Activated CD8-positive, alpha-beta T cell treated with anti-CD3 and anti-CD28 coated beads, Interleukin-2, amount 10 ng/mL, durations not matched to agents 7 days and 5 days (primary cell): ENCODE data around the gene BCL2L2. TPM values are rescaled to one million over a fixed set of nuclear protein-coding genes. Genes with fewer than 3 reads are reported as not detected.
A peak's percentile ranks its signal among the peaks of the same experiment; 100 is the strongest.

Source experiments
- ATAC-seq: fragments of 150-1000 bp; cut with Tn5 transposase; one replicate; pipeline ENCODE4 v1.10.0; 2021; ENCODE audit warnings: moderate library complexity
- CTCF ChIA-PET: fragments of 350-600 bp; sonication (Branson Sonifier 250); formaldehyde crosslinking; loops from one replicate; lab custom pipeline; 2021; ENCODE audit warnings: antibody characterized with exemption; lab: Charles Lee
- POLR2A ChIA-PET: fragments of 350-600 bp; sonication (Branson Sonifier 250); formaldehyde crosslinking; loops from one replicate; lab custom pipeline; 2021; ENCODE audit warnings: antibody characterized with exemption; lab: Charles Lee
- DNase-seq: peaks from one replicate; pipeline ENCODE4 v3.0.0-alpha.2; 2020
- H3K27ac Mint-ChIP-seq: one replicate; pipeline ENCODE4 v1.8.0; 2021; ENCODE audit warnings: mild to moderate bottlenecking, mixed read lengths
- H3K27me3 Mint-ChIP-seq: one replicate; pipeline ENCODE4 v1.8.0; 2021; ENCODE audit warnings: low read depth, mixed read lengths
- H3K36me3 Mint-ChIP-seq: one replicate; pipeline ENCODE4 v1.8.0; 2021; ENCODE audit warnings: low read depth, mixed read lengths
- H3K4me1 Mint-ChIP-seq: one replicate; pipeline ENCODE4 v1.8.0; 2021; ENCODE audit warnings: low read depth, mixed read lengths
- H3K4me3 Mint-ChIP-seq: one replicate; pipeline ENCODE4 v1.8.0; 2021; ENCODE audit warnings: mild to moderate bottlenecking, mixed read lengths
- H3K9me3 Mint-ChIP-seq: one replicate; pipeline ENCODE4 v1.8.0; 2022; ENCODE audit warnings: mixed read lengths; ENCODE audit not compliant: insufficient read depth
- total RNA-seq, 2 experiments: library from RNA; stranded (reverse); gene quantifications; one replicate each; pipeline ENCODE4 v1.2.3, GENCODE V29; 2021

BCL2L2 gene
- total RNA-seq, 2 experiments from 2014 or later: 2.2 to 2.9 TPM

DNA sequence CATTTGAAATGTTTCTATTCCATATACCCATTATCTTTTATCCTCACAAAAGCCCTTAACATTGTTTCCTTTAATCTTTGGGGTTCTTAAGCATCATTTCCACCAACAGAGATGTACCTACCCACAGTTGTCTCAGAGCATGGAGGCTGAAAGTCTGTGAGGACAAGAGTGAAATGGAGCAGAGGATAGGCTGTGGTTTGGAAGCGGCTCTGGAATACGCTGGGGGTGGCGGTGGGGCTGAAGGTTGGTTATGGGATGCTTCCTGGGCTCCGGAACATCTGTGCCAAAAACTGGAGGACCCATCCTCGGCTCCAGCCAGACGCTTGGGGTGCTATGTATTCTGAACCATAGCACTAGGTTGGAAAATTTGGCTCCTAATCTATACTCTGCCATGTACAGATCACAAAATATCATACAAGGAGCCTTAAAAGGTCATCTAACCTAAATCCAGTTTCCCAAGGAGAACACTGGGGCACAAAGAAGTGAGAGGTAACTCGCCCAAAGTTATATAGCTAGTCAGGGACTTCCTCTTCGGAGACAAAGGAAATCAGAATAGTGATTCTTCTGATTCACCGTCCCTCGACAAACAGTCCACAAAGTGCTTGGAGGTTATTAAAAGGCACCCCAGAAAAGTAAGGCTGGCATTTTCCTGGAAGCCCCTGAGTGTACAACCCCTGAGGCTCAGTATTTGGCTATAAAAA is 6.5 kb upstream of the BCL2L2 start:
- H3K27me3 Mint-ChIP-seq: peaks cover 5% of the 10 kb centered on the region
- peak overlapping the region; percentile 91 for H3K4me3 Mint-ChIP-seq
- ChIA-PET POLR2A (interaction anchor here (1.1 to 4.6 kb wide), 4 partner anchors 8 to 20 kb away, joined by 3 to 115 read pairs (median 6); partner anchors contain the start of gene PABPN1), CTCF (interaction anchor here (0.7 to 6.9 kb wide), 16 partner anchors 10 to 258 kb away, joined by 3 to 75 read pairs (median 6); partner anchors contain the start of genes ACIN1, C14orf119, HOMEZ and PABPN1)
- ATAC-seq (no peak), DNase-seq (no peak)
- peaks cover 28% of the 10 kb centered on the region for H3K36me3 Mint-ChIP-seq
- H3K4me1 Mint-ChIP-seq: peaks cover 28% of the 10 kb centered on the region
- peak overlapping the region; percentile 94 for H3K27ac Mint-ChIP-seq
- no peaks in the 10 kb centered on the region for H3K9me3 Mint-ChIP-seq

DNA sequence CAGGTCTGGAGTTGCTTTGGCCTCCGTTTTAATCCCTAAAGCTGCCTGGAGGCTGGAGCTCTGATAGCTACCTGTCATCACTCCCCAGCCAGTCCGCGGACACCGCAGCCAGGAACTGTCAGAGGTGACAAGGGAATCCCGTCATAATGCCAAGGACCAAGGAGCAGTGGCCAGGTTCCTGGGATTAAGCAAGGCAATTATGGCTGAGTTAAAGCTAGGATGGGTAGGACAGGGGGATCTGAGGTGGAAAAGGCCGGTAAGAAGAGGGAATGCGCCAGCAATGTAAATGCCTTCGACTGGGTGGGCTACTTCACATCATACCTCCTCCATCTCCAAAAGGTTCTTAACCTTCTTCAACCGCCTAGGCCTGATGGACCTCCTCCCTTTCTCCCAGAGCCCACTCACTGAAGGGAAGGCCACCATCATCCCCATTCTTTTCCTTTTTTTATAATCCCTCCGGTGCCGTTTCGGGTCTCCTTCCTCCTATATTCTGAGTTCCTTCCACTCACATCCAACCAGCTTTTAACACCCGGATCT is 5.9 kb upstream of the BCL2L2 start:
- no peaks in the 10 kb centered on the region for H3K9me3 Mint-ChIP-seq
- H3K36me3 Mint-ChIP-seq: peaks cover 28% of the 10 kb centered on the region
- ChIA-PET CTCF (interaction anchor here (0.7 to 6.9 kb wide), 21 partner anchors 9 to 257 kb away, joined by 3 to 75 read pairs (median 5); partner anchors contain the start of genes ACIN1, C14orf119, HOMEZ and PABPN1), POLR2A (interaction anchor here (1.1 to 4.6 kb wide), 4 partner anchors 9 to 19 kb away, joined by 3 to 115 read pairs (median 6); partner anchors contain the start of gene PABPN1)
- peak overlapping the region; percentile 94 for H3K27ac Mint-ChIP-seq
- H3K4me1 Mint-ChIP-seq: peaks cover 27% of the 10 kb centered on the region
- ATAC-seq: no peak
- peaks cover 7% of the 10 kb centered on the region for H3K27me3 Mint-ChIP-seq
- DNase-seq: peak; percentile 39
- peak overlapping the region; percentile 91 for H3K4me3 Mint-ChIP-seq

DNA sequence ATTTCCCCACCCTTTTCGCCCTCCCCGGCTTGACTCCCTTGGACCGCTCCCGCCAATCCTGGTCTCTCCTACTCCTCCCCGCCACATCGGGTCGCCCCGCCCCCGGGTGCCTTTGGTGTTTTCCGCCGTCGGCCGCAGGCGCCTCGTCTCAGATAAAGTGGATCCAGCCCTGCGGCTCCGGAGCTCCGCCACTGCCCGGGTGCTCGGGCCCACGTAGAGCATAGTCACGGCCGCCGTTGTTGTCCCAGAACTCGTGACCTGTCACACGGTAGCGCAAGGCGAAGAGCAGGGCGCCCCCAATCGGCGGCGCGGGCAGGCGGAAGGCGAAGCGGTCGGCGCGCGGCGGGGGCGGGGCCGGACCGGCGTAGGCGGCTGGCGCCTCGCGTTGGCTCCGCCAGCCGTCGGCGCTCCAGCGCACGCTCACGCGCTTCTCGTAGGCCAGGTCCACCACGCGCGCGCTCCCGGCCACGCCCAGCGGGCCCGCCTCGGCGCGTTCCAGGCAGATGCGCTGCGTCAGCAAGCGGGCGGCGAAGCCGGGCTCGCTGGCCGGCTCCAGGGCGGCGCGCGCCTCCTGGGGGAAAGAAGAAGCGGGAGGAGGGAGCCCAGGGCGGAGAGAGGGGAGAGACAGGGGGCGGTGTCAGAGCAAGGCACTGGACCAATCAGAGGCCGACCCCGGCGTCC is 5.2 kb upstream of the BCL2L2 start:
- H3K36me3 Mint-ChIP-seq: peaks cover 25% of the 10 kb centered on the region
- H3K9me3 Mint-ChIP-seq: no peaks in the 10 kb centered on the region
- H3K4me1 Mint-ChIP-seq: peaks cover 31% of the 10 kb centered on the region
- ChIA-PET POLR2A (interaction anchor here (0.6 to 4.6 kb wide), 9 partner anchors 9 to 251 kb away, joined by 3 to 115 read pairs (median 5); partner anchors contain the start of genes ACIN1, C14orf119 and PABPN1), CTCF (interaction anchor here (0.9 to 6.9 kb wide), 20 partner anchors 10 to 257 kb away, joined by 3 to 75 read pairs (median 6); partner anchors contain the start of genes ACIN1, C14orf119, HOMEZ and PABPN1)
- DNase-seq (peak; percentile 97), ATAC-seq (peak; percentile 86)
- H3K27me3 Mint-ChIP-seq: peaks cover 11% of the 10 kb centered on the region
- H3K4me3 Mint-ChIP-seq: peak overlapping the region; percentile 91
- H3K27ac Mint-ChIP-seq: peak overlapping the region; percentile 99

DNA sequence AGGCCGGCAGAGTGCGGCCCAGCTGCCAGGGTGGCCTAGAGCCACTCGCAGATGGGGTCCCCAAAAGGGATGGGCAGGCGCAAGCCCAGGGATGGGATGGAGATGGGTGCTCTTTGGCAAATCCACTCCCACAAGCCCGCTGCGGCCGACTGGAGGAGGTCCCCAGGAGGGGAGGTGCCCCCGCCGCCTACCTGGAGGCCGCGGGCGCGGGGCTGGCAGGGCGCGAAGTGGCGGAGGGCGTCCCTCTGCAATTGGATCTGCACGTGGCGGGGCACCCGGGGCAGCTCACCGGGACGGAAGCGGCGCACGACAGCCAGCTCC is 4.7 kb upstream of the BCL2L2 start:
- H3K9me3 Mint-ChIP-seq: no peaks in the 10 kb centered on the region
- peaks cover 20% of the 10 kb centered on the region for H3K36me3 Mint-ChIP-seq
- peaks cover 11% of the 10 kb centered on the region for H3K27me3 Mint-ChIP-seq
- DNase-seq (no peak), ATAC-seq (peak; percentile 34)
- H3K27ac Mint-ChIP-seq: peak overlapping the region; percentile 99
- ChIA-PET POLR2A (interaction anchor here (0.6 to 4.6 kb wide), 10 partner anchors 9 to 264 kb away, joined by 3 to 115 read pairs (median 6); partner anchors contain the start of genes ACIN1, C14orf119, HOMEZ and PABPN1), CTCF (interaction anchor here (0.7 to 6.9 kb wide), 11 partner anchors 9 to 233 kb away, joined by 3 to 75 read pairs (median 7); partner anchors contain the start of genes ACIN1, C14orf119, HOMEZ and PABPN1)
- H3K4me3 Mint-ChIP-seq: peak overlapping the region; percentile 89
- H3K4me1 Mint-ChIP-seq: peaks cover 33% of the 10 kb centered on the region

DNA sequence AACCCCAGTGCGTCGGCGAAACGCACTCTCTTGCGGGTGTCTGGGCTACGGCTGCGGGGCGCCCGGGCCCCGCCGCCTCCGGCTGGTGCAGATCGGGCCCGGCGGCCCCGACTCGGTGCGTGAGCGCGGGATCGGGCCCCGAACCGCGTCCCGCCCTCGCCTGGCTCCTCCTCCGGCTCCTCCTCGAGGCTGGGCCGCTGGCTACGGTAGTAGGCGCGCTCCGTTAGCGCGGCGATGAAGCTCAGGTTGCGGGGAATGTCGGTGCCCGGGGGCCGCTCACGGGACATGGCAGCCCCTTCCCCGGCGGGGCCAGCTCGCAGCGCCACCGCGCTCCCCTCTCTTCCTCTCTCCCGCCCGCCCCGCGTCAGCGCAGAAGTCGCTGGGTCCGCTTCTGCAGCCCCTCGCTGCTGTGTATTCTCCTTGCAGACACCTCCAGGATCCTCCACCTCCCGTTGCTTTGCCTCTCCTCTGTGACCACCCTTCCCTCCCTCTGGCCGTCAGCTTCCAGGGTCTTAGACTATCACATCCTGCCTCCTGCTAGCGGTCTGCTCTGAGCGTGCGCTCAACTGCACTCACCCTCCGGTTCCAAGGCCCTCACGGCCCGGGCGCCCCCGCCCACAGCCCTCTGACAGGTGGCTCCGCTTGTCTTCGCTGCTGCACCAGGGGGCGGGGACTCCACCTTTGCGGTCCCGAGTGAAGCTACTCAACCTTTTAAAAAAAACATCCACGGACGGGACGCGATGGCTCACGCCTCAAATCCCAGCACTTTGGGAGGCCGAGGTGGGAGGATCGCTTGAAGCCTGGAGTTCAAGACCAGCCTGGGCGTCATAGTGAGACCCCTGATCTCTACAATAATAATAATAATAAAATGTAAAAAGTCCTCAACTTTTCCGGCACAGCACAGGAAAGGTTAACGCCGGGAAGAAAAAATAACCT is 4.1 kb upstream of the BCL2L2 start, which contains the start of gene PPP1R3E:
PPP1R3E (minus strand) TSS at position 570 of the 936 bp plus-strand sequence; CDS start at position 287, 283 bp downstream.
- Mint-ChIP-seq H3K27ac (peak within 1 kb of the TSS; percentile 99), H3K36me3 (peaks cover 14% of the 10 kb centered on the region), H3K9me3 (no peaks in the 10 kb centered on the region), H3K4me3 (peak within 1 kb of the TSS; percentile 94), H3K27me3 (peaks cover 15% of the 10 kb centered on the region), H3K4me1 (peaks cover 37% of the 10 kb centered on the region)
- CTCF ChIA-PET: interaction anchor here (0.7 to 6.9 kb wide), 10 partner anchors 10 to 234 kb away, joined by 3 to 75 read pairs (median 6); partner anchors contain the start of genes ACIN1, C14orf119, HOMEZ and PABPN1
- POLR2A ChIA-PET: interaction anchor here (0.5 to 4.6 kb wide), 12 partner anchors 8 to 1832 kb away, joined by 3 to 115 read pairs (median 4); partner anchors contain the start of genes ACIN1, C14orf119, HOMEZ and PABPN1
- DNase-seq: peak; percentile 90
- peak; percentile 48 for ATAC-seq

- DNase-seq (no peak), ATAC-seq (no peak)
- Mint-ChIP-seq H3K9me3 (no peaks in the 10 kb centered on the region), H3K27ac (no peak overlapping the region), H3K27me3 (peaks cover 27% of the 10 kb centered on the region), H3K4me1 (peaks cover 28% of the 10 kb centered on the region), H3K36me3 (no peaks in the 10 kb centered on the region), H3K4me3 (peak overlapping the region; percentile 63)
- ChIA-PET CTCF (interaction anchor here (0.6 to 1.6 kb wide), 5 partner anchors 12 to 231 kb away, joined by 3 to 5 read pairs (median 3); partner anchors contain the start of gene PABPN1), POLR2A (interaction anchor here (3.1 kb wide), 1 partner anchor 14 kb away, joined by 20 read pairs; the partner anchor contains the start of gene PABPN1)
Measured at GRCh38 chr14:23307146-23307530, 505 bp downstream of the BCL2L2 start.

GRCh38 chr14:23307687-23308644 is 1.3 kb downstream of the BCL2L2 start:
- Mint-ChIP-seq H3K27ac (peak overlapping the region; percentile 43), H3K9me3 (no peaks in the 10 kb centered on the region), H3K36me3 (no peaks in the 10 kb centered on the region), H3K27me3 (peaks cover 27% of the 10 kb centered on the region), H3K4me1 (peaks cover 24% of the 10 kb centered on the region), H3K4me3 (no peak overlapping the region)
- DNase-seq: no peak
- CTCF ChIA-PET: interaction anchor here (0.6 to 1.6 kb wide), 4 partner anchors 13 to 188 kb away, joined by 3 to 5 read pairs (median 3); partner anchors contain the start of gene PABPN1
- POLR2A ChIA-PET: interaction anchor here (3.1 kb wide), 1 partner anchor 13 kb away, joined by 20 read pairs; the partner anchor contains the start of gene PABPN1
- ATAC-seq: no peak

GRCh38 chr14:23308721-23309445 is 2.2 kb downstream of the BCL2L2 start:
- Mint-ChIP-seq H3K36me3 (no peaks in the 10 kb centered on the region), H3K4me1 (peaks cover 17% of the 10 kb centered on the region), H3K9me3 (no peaks in the 10 kb centered on the region), H3K27me3 (peaks cover 27% of the 10 kb centered on the region), H3K4me3 (no peak overlapping the region), H3K27ac (no peak overlapping the region)
- POLR2A ChIA-PET: interaction anchor here (3.1 kb wide), 1 partner anchor 12 kb away, joined by 20 read pairs; the partner anchor contains the start of gene PABPN1
- DNase-seq (no peak), ATAC-seq (no peak)
- CTCF ChIA-PET: interaction anchor here (2.6 kb wide), 1 partner anchor 12 kb away, joined by 13 read pairs; the partner anchor contains the start of gene PABPN1

GRCh38 chr14:23310546-23310945 is 3.9 kb downstream of the BCL2L2 start:
- Mint-ChIP-seq H3K27me3 (peaks cover 22% of the 10 kb centered on the region), H3K27ac (no peak overlapping the region), H3K9me3 (no peaks in the 10 kb centered on the region), H3K4me3 (no peak overlapping the region), H3K36me3 (no peaks in the 10 kb centered on the region), H3K4me1 (peaks cover 16% of the 10 kb centered on the region)
- ATAC-seq (no peak), DNase-seq (no peak)
- ChIA-PET POLR2A (interaction anchor here (0.6 to 1.3 kb wide), 6 partner anchors 8 to 105 kb away, joined by 3 to 12 read pairs (median 3); partner anchors contain the start of genes PABPN1 and PPP1R3E), CTCF (interaction anchor here (2.6 kb wide), 1 partner anchor 10 kb away, joined by 13 read pairs; the partner anchor contains the start of gene PABPN1)
